Astrocyte (in vitro differentiated cells and primary cell): ENCODE measurements around the gene APH1B. TPM values are rescaled to one million over a fixed set of nuclear protein-coding genes. Genes with fewer than 3 reads are reported as not detected.

ENCODE experiments used
- DNase-seq: peaks from one replicate; pipeline ENCODE4 v3.0.0-alpha.2; 2010; ENCODE audit warnings: low read depth
- FAIRE-seq: peaks from 2 replicates; lab custom pipeline; 2011; peaks lifted over from hg19 to GRCh38; lab: Jason Lieb, UNC
- H2AFZ ChIP-seq: 2 replicates; pipeline ENCODE4 v1.6.0; 2012; ENCODE audit warnings: low read depth, low read length, inconsistent platforms
- H3K27ac ChIP-seq: 2 replicates; pipeline ENCODE4 v1.5.1; 2011; ENCODE audit warnings: low read depth, low read length, inconsistent platforms
- H3K27me3 ChIP-seq: 2 replicates; pipeline ENCODE4 v1.6.0; 2011; ENCODE audit warnings: low read length, inconsistent platforms; ENCODE audit not compliant: insufficient read depth
- H3K36me3 ChIP-seq: 2 replicates; pipeline ENCODE4 v1.5.1; 2011; ENCODE audit warnings: low read length, inconsistent platforms; ENCODE audit not compliant: insufficient read depth
- H3K4me1 ChIP-seq: 2 replicates; pipeline ENCODE4 v1.5.1; 2011; ENCODE audit warnings: low read length, inconsistent platforms; ENCODE audit not compliant: insufficient read depth
- H3K4me2 ChIP-seq: 2 replicates; pipeline ENCODE4 v1.6.0; 2012; ENCODE audit warnings: low read length, inconsistent platforms
- H3K4me3 ChIP-seq: 2 replicates; pipeline ENCODE4 v1.5.1; 2011; ENCODE audit warnings: low read depth, mild to moderate bottlenecking, low read length, inconsistent platforms; ENCODE audit not compliant: insufficient read depth
- H3K79me2 ChIP-seq: 2 replicates; pipeline ENCODE4 v1.6.0; 2012; ENCODE audit warnings: mild to moderate bottlenecking, low read length, inconsistent platforms; ENCODE audit not compliant: insufficient read depth
- H3K9ac ChIP-seq: 2 replicates; pipeline ENCODE4 v1.6.0; 2012; ENCODE audit warnings: mild to moderate bottlenecking, low read length, inconsistent platforms
- H3K9me3 ChIP-seq: 2 replicates; pipeline ENCODE4 v1.5.1; 2012; ENCODE audit warnings: low read depth, mild to moderate bottlenecking, low read length, inconsistent platforms; ENCODE audit not compliant: insufficient read depth
- H4K20me1 ChIP-seq: 2 replicates; pipeline ENCODE4 v1.6.0; 2012; ENCODE audit warnings: low read length, inconsistent platforms; ENCODE audit not compliant: insufficient read depth
- H3K27ac Mint-ChIP-seq: one replicate; pipeline ENCODE4 v1.8.0; 2021; ENCODE audit warnings: mild to moderate bottlenecking, mixed read lengths; ENCODE audit not compliant: unreplicated experiment
- H3K27me3 Mint-ChIP-seq: one replicate; pipeline ENCODE4 v1.8.0; 2021; ENCODE audit warnings: low read depth, mixed read lengths; ENCODE audit not compliant: unreplicated experiment
- H3K36me3 Mint-ChIP-seq: one replicate; pipeline ENCODE4 v1.8.0; 2021; ENCODE audit warnings: low read depth, mixed read lengths; ENCODE audit not compliant: unreplicated experiment
- H3K4me1 Mint-ChIP-seq: one replicate; pipeline ENCODE4 v1.8.0; 2021; ENCODE audit warnings: low read depth, mixed read lengths; ENCODE audit not compliant: unreplicated experiment
- H3K4me3 Mint-ChIP-seq: one replicate; pipeline ENCODE4 v1.8.0; 2021; ENCODE audit warnings: mild to moderate bottlenecking, moderate library complexity, mixed read lengths; ENCODE audit not compliant: unreplicated experiment
- H3K9me3 Mint-ChIP-seq: one replicate; pipeline ENCODE4 v1.8.0; 2021; ENCODE audit warnings: mild to moderate bottlenecking, mixed read lengths; ENCODE audit not compliant: unreplicated experiment
- EZH2 ChIP-seq: IDR thresholded peaks from 2 replicates; pipeline ENCODE4 v1.6.1; 2012; ENCODE audit warnings: mild to moderate bottlenecking, low read length, inconsistent platforms; ENCODE audit not compliant: insufficient read depth
- total RNA-seq: library from RNA; stranded (reverse); gene quantifications from 2 replicates; pipeline ENCODE4 v1.2.1, GENCODE V29; 2021
- TF ChIP-seq, protein P1 (sequence below): IDR thresholded peaks from 2 replicates; pipeline ENCODE4 v1.5.1; 2011; ENCODE audit warnings: low read depth, mild to moderate bottlenecking, inconsistent platforms, low read length, moderate library complexity; ENCODE audit not compliant: insufficient read depth

Gene APH1B
- total RNA-seq, 1 donor from 2014 or later, result 18.2 TPM

DNA sequence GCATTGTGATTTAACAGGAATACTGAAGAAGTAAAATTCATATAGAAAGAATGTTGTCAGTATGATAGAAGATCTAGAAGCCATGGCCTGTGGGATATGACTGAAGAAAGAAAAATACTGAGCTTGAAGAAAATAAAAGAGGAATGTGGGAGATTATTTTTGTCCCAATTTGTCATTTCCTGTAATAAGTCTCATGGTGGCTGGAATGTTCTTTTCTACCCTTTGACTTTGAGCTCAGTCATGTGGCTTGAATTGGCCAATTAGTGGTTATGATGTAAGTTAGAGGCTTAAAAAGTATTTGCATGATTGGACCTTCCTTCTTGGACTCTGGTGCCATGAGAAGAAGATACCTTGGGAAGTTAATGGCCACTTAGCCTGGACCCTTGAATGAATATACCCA lies 14.1 kb downstream of the APH1B start:
- no peaks in the 10 kb centered on the region for H3K9me3 Mint-ChIP-seq
- Histone ChIP-seq H3K4me2 (peak overlapping the region; percentile 47), H3K27me3 (no peaks in the 10 kb centered on the region), H3K9me3 (no peaks in the 10 kb centered on the region), H3K4me1 (peaks cover 25% of the 10 kb centered on the region), H2AFZ (no peak overlapping the region), H3K27ac (peak overlapping the region; percentile 95), H3K36me3 (no peaks in the 10 kb centered on the region), H3K4me3 (no peak overlapping the region), H4K20me1 (no peaks in the 10 kb centered on the region), H3K79me2 (no peaks in the 10 kb centered on the region), H3K9ac (peak overlapping the region; percentile 68)
- peak; percentile 90 for DNase-seq
- H3K36me3 Mint-ChIP-seq, result peaks cover 12% of the 10 kb centered on the region
- peaks cover 24% of the 10 kb centered on the region for H3K4me1 Mint-ChIP-seq
- H3K4me3 Mint-ChIP-seq, result peak overlapping the region; percentile 60
- peak; percentile 100 for FAIRE-seq
- no peak for TF ChIP-seq EZH2
- TF ChIP-seq, protein P1, sequence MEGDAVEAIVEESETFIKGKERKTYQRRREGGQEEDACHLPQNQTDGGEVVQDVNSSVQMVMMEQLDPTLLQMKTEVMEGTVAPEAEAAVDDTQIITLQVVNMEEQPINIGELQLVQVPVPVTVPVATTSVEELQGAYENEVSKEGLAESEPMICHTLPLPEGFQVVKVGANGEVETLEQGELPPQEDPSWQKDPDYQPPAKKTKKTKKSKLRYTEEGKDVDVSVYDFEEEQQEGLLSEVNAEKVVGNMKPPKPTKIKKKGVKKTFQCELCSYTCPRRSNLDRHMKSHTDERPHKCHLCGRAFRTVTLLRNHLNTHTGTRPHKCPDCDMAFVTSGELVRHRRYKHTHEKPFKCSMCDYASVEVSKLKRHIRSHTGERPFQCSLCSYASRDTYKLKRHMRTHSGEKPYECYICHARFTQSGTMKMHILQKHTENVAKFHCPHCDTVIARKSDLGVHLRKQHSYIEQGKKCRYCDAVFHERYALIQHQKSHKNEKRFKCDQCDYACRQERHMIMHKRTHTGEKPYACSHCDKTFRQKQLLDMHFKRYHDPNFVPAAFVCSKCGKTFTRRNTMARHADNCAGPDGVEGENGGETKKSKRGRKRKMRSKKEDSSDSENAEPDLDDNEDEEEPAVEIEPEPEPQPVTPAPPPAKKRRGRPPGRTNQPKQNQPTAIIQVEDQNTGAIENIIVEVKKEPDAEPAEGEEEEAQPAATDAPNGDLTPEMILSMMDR, result no peak
- no peaks in the 10 kb centered on the region for H3K27me3 Mint-ChIP-seq
- peak overlapping the region; percentile 80 for H3K27ac Mint-ChIP-seq

GRCh38 chr15:63292241-63292640 lies 14.8 kb downstream of the APH1B start:
- H3K4me3 ChIP-seq, result no peak overlapping the region
- no peaks in the 10 kb centered on the region for H3K27me3 ChIP-seq
- peaks cover 14% of the 10 kb centered on the region for H3K36me3 Mint-ChIP-seq
- H3K27ac ChIP-seq, result peak overlapping the region; percentile 95
- no peaks in the 10 kb centered on the region for H3K9me3 ChIP-seq
- H3K4me3 Mint-ChIP-seq, result no peak overlapping the region
- H4K20me1 ChIP-seq, result no peaks in the 10 kb centered on the region
- H3K27ac Mint-ChIP-seq, result no peak overlapping the region
- no peaks in the 10 kb centered on the region for H3K27me3 Mint-ChIP-seq
- DNase-seq, result no peak
- no peak for TF ChIP-seq EZH2
- TF ChIP-seq, protein P1, result no peak
- H3K9me3 Mint-ChIP-seq, result no peaks in the 10 kb centered on the region
- H3K36me3 ChIP-seq, result no peaks in the 10 kb centered on the region
- peak overlapping the region; percentile 47 for H3K4me2 ChIP-seq
- FAIRE-seq, result peak; percentile 17
- no peaks in the 10 kb centered on the region for H3K79me2 ChIP-seq
- no peak overlapping the region for H2AFZ ChIP-seq
- H3K4me1 Mint-ChIP-seq, result peaks cover 19% of the 10 kb centered on the region
- peak overlapping the region; percentile 42 for H3K9ac ChIP-seq
- H3K4me1 ChIP-seq, result peaks cover 20% of the 10 kb centered on the region

DNA sequence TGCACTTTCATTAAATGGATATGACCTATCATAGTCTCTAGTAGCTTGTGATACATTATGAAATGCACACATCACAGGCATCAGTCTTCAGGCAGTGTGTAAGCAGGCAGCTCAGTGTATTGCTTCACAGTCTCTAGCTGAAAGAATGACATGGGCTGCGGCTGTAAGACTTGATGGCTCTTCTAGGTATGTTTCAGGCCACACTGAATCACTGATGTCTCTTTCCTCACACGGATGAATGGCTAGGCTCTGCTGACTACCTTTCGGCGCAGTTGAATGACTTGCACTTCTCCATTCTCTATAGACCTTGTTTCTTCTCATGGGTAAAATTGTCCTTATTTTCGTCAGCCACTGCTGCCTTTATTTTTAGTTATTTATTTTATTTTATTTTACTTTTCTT lies 15.4 kb downstream of the APH1B start:
- Mint-ChIP-seq H3K36me3 (peaks cover 14% of the 10 kb centered on the region), H3K9me3 (no peaks in the 10 kb centered on the region), H3K4me3 (no peak overlapping the region), H3K27me3 (no peaks in the 10 kb centered on the region), H3K27ac (no peak overlapping the region), H3K4me1 (peaks cover 15% of the 10 kb centered on the region)
- no peak for TF ChIP-seq EZH2
- TF ChIP-seq, protein P1, result no peak
- FAIRE-seq (no peak), DNase-seq (no peak)
- Histone ChIP-seq H3K27me3 (no peaks in the 10 kb centered on the region), H2AFZ (no peak overlapping the region), H3K4me3 (no peak overlapping the region), H4K20me1 (no peaks in the 10 kb centered on the region), H3K4me1 (peaks cover 18% of the 10 kb centered on the region), H3K27ac (peak overlapping the region; percentile 95), H3K36me3 (peaks cover 3% of the 10 kb centered on the region), H3K79me2 (no peaks in the 10 kb centered on the region), H3K9ac (no peak overlapping the region), H3K9me3 (no peaks in the 10 kb centered on the region), H3K4me2 (no peak overlapping the region)
